Cardiac ventricle fibroblast (primary cell): ENCODE measurements around the gene SHCBP1L. TPM values are rescaled to one million over a fixed set of nuclear protein-coding genes. Genes with fewer than 3 reads are reported as not detected.

Experiments used
- total RNA-seq: library from RNA; depleted of rRNA; stranded (reverse); fragments of >200 nt; gene quantifications from 2 replicates; pipeline ENCODE4 v1.2.3, GENCODE V29; 2015

SHCBP1L gene
- 0.05 TPM in 1 of 2 replicates, not detected in the other for total RNA-seq

DNA sequence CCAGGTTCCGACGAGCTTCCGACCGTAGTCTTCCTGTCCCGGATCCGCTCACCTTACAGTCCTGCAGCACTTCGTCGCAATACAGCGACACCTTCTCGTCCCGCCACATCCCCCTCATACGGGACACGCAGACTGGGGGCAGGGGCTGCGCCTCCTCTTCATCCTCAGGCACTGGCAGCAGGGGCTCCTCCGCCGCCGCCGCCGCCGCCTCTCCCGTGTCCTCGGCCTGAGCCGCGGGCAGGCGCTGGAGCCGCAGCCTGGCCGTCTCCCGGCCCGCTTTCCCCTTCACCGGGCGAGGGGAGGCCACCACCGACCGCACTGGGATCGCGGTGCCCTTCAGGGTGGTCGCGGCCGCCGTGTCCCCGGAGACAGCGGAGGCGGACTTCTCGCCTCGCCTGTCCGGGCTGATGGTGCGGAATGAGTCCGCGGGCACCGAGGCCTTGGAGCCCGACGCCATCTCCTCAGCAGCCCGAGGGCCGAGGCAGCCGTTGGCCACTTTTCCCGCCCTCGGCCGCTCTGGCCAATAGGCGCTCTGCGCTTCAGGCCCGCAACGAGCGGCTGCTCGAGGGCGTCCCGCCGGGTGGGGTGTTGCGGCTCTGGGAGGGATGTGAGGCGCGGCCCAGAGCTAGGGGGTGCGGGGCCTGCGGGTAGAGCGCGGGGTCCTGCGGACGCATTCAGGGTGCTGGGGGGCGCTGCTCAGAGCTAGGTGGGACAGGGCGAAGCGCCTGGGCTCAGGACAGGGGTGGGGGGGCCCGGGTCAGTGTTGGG is at the start of gene SHCBP1L:
TSS of gene SHCBP1L (minus strand) at position 490 of the 768 bp plus-strand sequence. CDS start at position 457, 33 bp downstream.

Other genes with a start within 250 kb of the SHCBP1L start
- 2.4 and 2.6 TPM in 2 replicates for gene NPL, start 163.4 kb downstream of the SHCBP1L start, total RNA-seq
- 58.9 and 61.4 TPM in 2 replicates for gene DHX9, start 113.8 kb downstream of the SHCBP1L start, total RNA-seq
- gene LAMC1, start 70.3 kb upstream of the SHCBP1L start, total RNA-seq: 1,525 and 1,787 TPM in 2 replicates
- gene LAMC2, start 233.1 kb upstream of the SHCBP1L start, total RNA-seq: 2.2 and 3.3 TPM in 2 replicates